Measurements from ENCODE around the gene SMLR1. TPM values are rescaled to one million over a fixed set of nuclear protein-coding genes. Genes with fewer than 3 reads are reported as not detected.

Gene SMLR1
- not detected for total RNA-seq
- total RNA-seq (2013), result not detected

DNA sequence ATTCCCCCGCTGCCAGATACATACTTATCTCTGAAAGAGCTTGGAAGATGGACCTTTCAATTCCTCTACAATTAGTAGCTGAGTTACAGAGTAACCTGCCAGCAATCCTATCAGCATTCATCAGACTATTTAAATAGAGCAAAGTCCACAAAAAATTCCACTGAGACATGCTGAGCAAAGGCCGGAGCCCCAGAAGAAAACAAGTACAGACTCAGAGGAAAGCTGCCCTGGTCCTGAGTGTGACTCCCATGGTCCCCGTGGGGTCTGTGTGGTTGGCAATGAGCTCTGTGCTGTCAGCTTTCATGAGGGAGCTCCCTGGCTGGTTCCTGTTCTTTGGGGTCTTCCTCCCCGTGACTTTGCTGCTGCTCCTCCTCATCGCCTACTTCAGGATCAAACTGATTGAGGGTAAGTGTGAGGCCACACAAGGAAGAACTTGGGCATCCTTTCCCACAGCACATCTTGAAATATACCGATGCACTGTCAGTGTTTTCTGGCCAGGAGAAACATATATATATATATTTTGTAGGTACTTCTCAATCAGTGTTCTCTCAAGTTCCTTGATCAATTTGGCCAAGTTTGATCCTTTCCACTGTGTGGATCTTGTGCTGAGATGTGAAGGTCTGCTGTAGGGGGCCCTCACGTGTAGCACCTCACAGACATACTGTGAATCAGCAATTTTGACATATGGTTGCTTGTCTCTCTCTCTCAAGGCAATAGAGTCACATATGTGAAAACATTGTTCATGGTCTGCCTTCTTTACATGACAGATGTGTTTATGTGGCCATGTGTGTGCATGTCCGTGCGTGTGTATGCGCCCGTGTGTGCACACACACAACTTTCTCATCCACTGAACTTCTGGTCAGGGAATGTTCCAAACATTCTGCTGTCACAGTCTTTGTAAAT lies at the start of gene SMLR1:
Gene SMLR1, plus strand, starts transcription at position 160 of the 903 bp plus-strand sequence. Its CDS starts 8 bp downstream, at position 168.
- Histone ChIP-seq H3K36me3 (ENCODE audit: control insufficient read depth, insufficient read depth, low read length) (no peaks in the 10 kb centered on the region), H3K4me1 (ENCODE audit: control insufficient read depth, insufficient read depth, low read length) (no peaks in the 10 kb centered on the region), H3K9me3 (ENCODE audit: control insufficient read depth, insufficient read depth, low read length) (no peaks in the 10 kb centered on the region), H3K27ac (ENCODE audit: low read length) (no peak within 1 kb of the TSS), H3K27me3 (ENCODE audit: control insufficient read depth, insufficient read depth, low read length) (no peaks in the 10 kb centered on the region), H3K4me3 (ENCODE audit: low read length) (no peak within 1 kb of the TSS)
- no peak within 1 kb of the TSS for H3K27ac Mint-ChIP-seq
- no peaks in the 10 kb centered on the region for H3K27me3 Mint-ChIP-seq (ENCODE audit: low read depth in 2 of 2)
- TF ChIP-seq, protein P1, sequence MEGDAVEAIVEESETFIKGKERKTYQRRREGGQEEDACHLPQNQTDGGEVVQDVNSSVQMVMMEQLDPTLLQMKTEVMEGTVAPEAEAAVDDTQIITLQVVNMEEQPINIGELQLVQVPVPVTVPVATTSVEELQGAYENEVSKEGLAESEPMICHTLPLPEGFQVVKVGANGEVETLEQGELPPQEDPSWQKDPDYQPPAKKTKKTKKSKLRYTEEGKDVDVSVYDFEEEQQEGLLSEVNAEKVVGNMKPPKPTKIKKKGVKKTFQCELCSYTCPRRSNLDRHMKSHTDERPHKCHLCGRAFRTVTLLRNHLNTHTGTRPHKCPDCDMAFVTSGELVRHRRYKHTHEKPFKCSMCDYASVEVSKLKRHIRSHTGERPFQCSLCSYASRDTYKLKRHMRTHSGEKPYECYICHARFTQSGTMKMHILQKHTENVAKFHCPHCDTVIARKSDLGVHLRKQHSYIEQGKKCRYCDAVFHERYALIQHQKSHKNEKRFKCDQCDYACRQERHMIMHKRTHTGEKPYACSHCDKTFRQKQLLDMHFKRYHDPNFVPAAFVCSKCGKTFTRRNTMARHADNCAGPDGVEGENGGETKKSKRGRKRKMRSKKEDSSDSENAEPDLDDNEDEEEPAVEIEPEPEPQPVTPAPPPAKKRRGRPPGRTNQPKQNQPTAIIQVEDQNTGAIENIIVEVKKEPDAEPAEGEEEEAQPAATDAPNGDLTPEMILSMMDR (IDR thresholded peaks at IDR 0.05), result no peak
- no peaks in the 10 kb centered on the region for H3K36me3 Mint-ChIP-seq
- 78% methylated on average over 10 of the region's 11 CpGs for WGBS (ENCODE audit: insufficient coverage)
- ATAC-seq (no peak), DNase-seq (no peak)
- no peak within 1 kb of the TSS for H3K4me3 Mint-ChIP-seq
- H3K4me1 Mint-ChIP-seq, result peaks cover 0 to 5% of the 10 kb centered on the region in 2 donors
- no peaks in the 10 kb centered on the region for H3K9me3 Mint-ChIP-seq
- intact Hi-C loops (cut with micrococcal nuclease), result no loop called here

DNA sequence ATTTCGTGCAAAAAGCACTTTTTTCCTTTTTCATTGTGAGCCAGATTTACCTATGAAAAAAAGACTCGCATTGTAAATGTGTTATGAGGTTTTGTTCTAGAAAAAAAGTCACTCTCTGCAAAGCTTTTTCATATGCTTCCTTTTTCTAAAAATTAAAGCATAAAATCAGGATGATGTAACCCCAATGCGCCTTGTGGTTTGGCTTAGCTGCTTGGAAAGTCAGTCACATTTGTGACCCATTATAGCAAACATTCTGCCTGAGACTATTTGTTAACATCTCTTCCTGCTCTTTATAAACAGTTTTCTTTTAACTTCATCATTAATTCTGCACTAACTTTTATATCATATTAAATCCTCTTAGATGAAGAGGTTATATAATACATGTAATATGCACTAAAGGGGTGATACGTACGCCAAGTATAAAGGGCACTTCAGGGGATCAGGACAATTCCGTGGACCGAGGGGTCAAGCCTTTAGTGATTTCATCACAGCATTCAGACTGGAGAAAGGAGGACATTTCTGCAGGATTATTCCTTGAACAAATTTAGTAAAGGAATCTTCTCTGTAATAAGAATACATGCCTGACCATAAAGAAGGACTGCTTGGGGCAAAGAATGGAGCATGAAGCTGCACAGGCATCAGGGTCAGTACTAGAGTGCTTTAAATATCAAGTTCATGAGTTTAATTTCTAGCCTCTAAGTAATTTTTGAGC lies 48.1 kb upstream of the SMLR1 start:
- Histone ChIP-seq H3K27me3 (ENCODE audit: control insufficient read depth, insufficient read depth, low read length) (no peaks in the 10 kb centered on the region), H3K4me1 (ENCODE audit: control insufficient read depth, insufficient read depth, low read length) (peaks cover 25% of the 10 kb centered on the region), H3K9me3 (ENCODE audit: control insufficient read depth, insufficient read depth, low read length) (no peaks in the 10 kb centered on the region), H3K36me3 (ENCODE audit: control insufficient read depth, insufficient read depth, low read length) (no peaks in the 10 kb centered on the region), H3K27ac (ENCODE audit: low read length) (no peak overlapping the region), H3K4me3 (ENCODE audit: low read length) (no peak overlapping the region)
- no peaks in the 10 kb centered on the region for H3K27me3 Mint-ChIP-seq (ENCODE audit: low read depth in 2 of 2)
- intact Hi-C loops (cut with micrococcal nuclease), result no loop called here
- peak overlapping the region; percentile 59 for H3K4me3 Mint-ChIP-seq
- 57% methylated on average over 4 of the region's 7 CpGs for WGBS (ENCODE audit: insufficient coverage)
- ATAC-seq (no peak), DNase-seq (no peak)
- no peaks in the 10 kb centered on the region for H3K36me3 Mint-ChIP-seq
- no peak overlapping the region for H3K27ac Mint-ChIP-seq
- TF ChIP-seq, protein P1 (IDR thresholded peaks at IDR 0.05), result no peak
- no peaks in the 10 kb centered on the region for H3K9me3 Mint-ChIP-seq
- peaks cover 51 to 58% of the 10 kb centered on the region in 2 donors for H3K4me1 Mint-ChIP-seq

DNA sequence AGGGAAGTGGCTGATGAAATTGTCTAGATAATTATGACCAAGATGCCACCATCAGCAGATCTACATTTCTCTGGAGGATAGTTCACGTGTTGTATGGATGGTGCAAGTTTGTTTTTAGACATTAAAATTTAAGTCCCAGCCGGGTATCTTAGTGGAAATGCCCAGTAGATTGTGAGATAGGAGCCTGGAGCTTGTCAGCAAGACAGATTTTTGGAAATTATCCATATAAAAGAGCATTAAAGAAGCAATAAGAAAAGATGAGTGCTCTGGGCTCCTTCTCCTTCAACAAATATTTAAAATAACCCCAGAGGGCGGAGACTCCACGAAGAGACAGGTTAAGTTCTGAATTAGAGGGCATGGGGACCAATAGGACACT lies 47.6 kb upstream of the SMLR1 start:
- no peaks in the 10 kb centered on the region for H3K9me3 Mint-ChIP-seq
- ATAC-seq, result no peak
- Histone ChIP-seq H3K4me3 (ENCODE audit: low read length) (no peak overlapping the region), H3K36me3 (ENCODE audit: control insufficient read depth, insufficient read depth, low read length) (no peaks in the 10 kb centered on the region), H3K9me3 (ENCODE audit: control insufficient read depth, insufficient read depth, low read length) (no peaks in the 10 kb centered on the region), H3K4me1 (ENCODE audit: control insufficient read depth, insufficient read depth, low read length) (peaks cover 25% of the 10 kb centered on the region), H3K27me3 (ENCODE audit: control insufficient read depth, insufficient read depth, low read length) (no peaks in the 10 kb centered on the region), H3K27ac (ENCODE audit: low read length) (no peak overlapping the region)
- intact Hi-C loops (cut with micrococcal nuclease), result no loop called here
- DNase-seq, result no peak
- TF ChIP-seq, protein P1 (IDR thresholded peaks at IDR 0.05), result no peak
- H3K4me3 Mint-ChIP-seq, result peak overlapping the region; percentile 59
- peak overlapping the region in 1 of 2 donors; percentile 30 for H3K27ac Mint-ChIP-seq
- no peaks in the 10 kb centered on the region for H3K27me3 Mint-ChIP-seq (ENCODE audit: low read depth in 2 of 2)
- H3K36me3 Mint-ChIP-seq, result no peaks in the 10 kb centered on the region
- WGBS (ENCODE audit: insufficient coverage), result 82% methylated on average over 3 of the region's 4 CpGs
- peaks cover 51 to 58% of the 10 kb centered on the region in 2 donors for H3K4me1 Mint-ChIP-seq

All from natural killer cell (primary cell).